Omental fat pad (tissue), 4 donors: ENCODE results near the gene NHP2. TPM values are rescaled to one million over a fixed set of nuclear protein-coding genes. Genes with fewer than 3 reads are reported as not detected.

ENCODE experiments used
- ATAC-seq: fragments of 150-250 bp; one replicate; pipeline ENCODE4 v1.9.1; 2016; ENCODE audit warnings: mild to moderate bottlenecking, moderate library complexity; ENCODE audit not compliant: low FRiP score
- DNase-seq: peaks from one replicate; pipeline ENCODE4 v3.0.0-alpha.2; 2019; ENCODE audit warnings: low spot score
- CTCF ChIP-seq, 3 donors: fragments of 450-650 bp; IDR thresholded peaks; one replicate each; pipeline ENCODE4 v1.5.1; 2016 to 2017; ENCODE audit warnings: antibody characterized with exemption in 3 of 3, mild to moderate bottlenecking in 3 of 3, moderate library complexity in 2 of 3
- total RNA-seq, 4 donors: library from RNA; depleted of rRNA; stranded (reverse); fragments of >200 nt; gene quantifications; one replicate each; pipeline ENCODE4 v1.1.0, GENCODE V29; 2016

NHP2 gene
- total RNA-seq, 4 donors from 2014 or later: 173 to 241 (median 221) TPM

GRCh38 chr5:178115814-178116142 lies 37.9 kb downstream of the NHP2 start:
- ATAC-seq: no peak
- DNase-seq: no peak

GRCh38 chr5:178115136-178115813 lies 38.4 kb downstream of the NHP2 start:
- no peak for TF ChIP-seq CTCF (IDR thresholded peaks at IDR 0.05)
- ATAC-seq (no peak), DNase-seq (no peak)

More at GRCh38 chr5:178115814-178116142, 37.9 kb downstream of the NHP2 start:
- TF ChIP-seq CTCF (IDR thresholded peaks at IDR 0.05): no peak

GRCh38 chr5:178114325-178115135 lies 39.2 kb downstream of the NHP2 start:
- no peak for DNase-seq
- TF ChIP-seq CTCF (IDR thresholded peaks at IDR 0.05): no peak
- ATAC-seq: no peak

GRCh38 chr5:178113841-178114324 lies 39.8 kb downstream of the NHP2 start:
- TF ChIP-seq CTCF (IDR thresholded peaks at IDR 0.05): no peak
- ATAC-seq (no peak), DNase-seq (no peak)

GRCh38 chr5:178113141-178113787 lies 40.4 kb downstream of the NHP2 start, which contains the start of gene N4BP3:
TSS of gene N4BP3 (plus strand) at chr5:178113532. CDS start at chr5:178119584, 6,052 bp downstream.
- TF ChIP-seq CTCF (IDR thresholded peaks at IDR 0.05): no peak
- DNase-seq (no peak), ATAC-seq (peak; percentile 90)

GRCh38 chr5:178112545-178112944 lies 41.1 kb downstream of the NHP2 start:
- ATAC-seq: no peak

More at GRCh38 chr5:178112545-178112944, 41.1 kb downstream of the NHP2 start:
- TF ChIP-seq CTCF (IDR thresholded peaks at IDR 0.05): no peak
- no peak for DNase-seq
